ENCODE data around the gene DLEC1. TPM values are rescaled to one million over a fixed set of nuclear protein-coding genes. Genes with fewer than 3 reads are reported as not detected.

DLEC1 gene
- total RNA-seq, 1 donor, result under 0.01 TPM

- no peak overlapping the region for H3K4me2 ChIP-seq (ENCODE audit: insufficient read depth, low read length)
- no peak overlapping the region for H3K27ac ChIP-seq (ENCODE audit: low read depth, low read length)
- no peaks in the 10 kb centered on the region for H3K79me2 ChIP-seq (ENCODE audit: insufficient read depth, low read length)
- no peaks in the 10 kb centered on the region for H4K20me1 ChIP-seq (ENCODE audit: insufficient read depth, low read length)
- peak; percentile 98 for TF ChIP-seq CTCF (IDR thresholded peaks at IDR 0.05; ENCODE audit: extremely low read depth, low read depth, low read length)
- H3K4me3 ChIP-seq (ENCODE audit: insufficient read depth, low read length), result no peak overlapping the region
- H3K9me3 ChIP-seq (ENCODE audit: low read depth, low read length), result no peaks in the 10 kb centered on the region
- H3K4me1 ChIP-seq (ENCODE audit: insufficient read depth, low read length), result peaks cover 18% of the 10 kb centered on the region
- peaks cover 4% of the 10 kb centered on the region for H3K36me3 ChIP-seq (ENCODE audit: insufficient read depth, low read length)
- DNase-seq (ENCODE audit: insufficient read length, low spot score, missing footprints), result peak; percentile 97
- no peak overlapping the region for H2AFZ ChIP-seq (ENCODE audit: low read length)
- no peaks in the 10 kb centered on the region for H3K27me3 ChIP-seq (ENCODE audit: insufficient read depth, low read length)
Measured at GRCh38 chr3:37996785-37997301, 42.2 kb upstream of the DLEC1 start.

GRCh38 chr3:37997342-37997741 lies 41.7 kb upstream of the DLEC1 start:
- no peak overlapping the region for H3K4me3 ChIP-seq (ENCODE audit: insufficient read depth, low read length)
- H3K27me3 ChIP-seq (ENCODE audit: insufficient read depth, low read length), result no peaks in the 10 kb centered on the region
- no peak for TF ChIP-seq CTCF (IDR thresholded peaks at IDR 0.05; ENCODE audit: extremely low read depth, low read depth, low read length)
- H3K36me3 ChIP-seq (ENCODE audit: insufficient read depth, low read length), result peaks cover 4% of the 10 kb centered on the region
- no peak overlapping the region for H3K27ac ChIP-seq (ENCODE audit: low read depth, low read length)
- H2AFZ ChIP-seq (ENCODE audit: low read length), result no peak overlapping the region
- H3K79me2 ChIP-seq (ENCODE audit: insufficient read depth, low read length), result no peaks in the 10 kb centered on the region
- H3K4me1 ChIP-seq (ENCODE audit: insufficient read depth, low read length), result peaks cover 18% of the 10 kb centered on the region
- no peak overlapping the region for H3K4me2 ChIP-seq (ENCODE audit: insufficient read depth, low read length)
- DNase-seq (ENCODE audit: insufficient read length, low spot score, missing footprints), result peak; percentile 22
- H3K9me3 ChIP-seq (ENCODE audit: low read depth, low read length), result no peaks in the 10 kb centered on the region
- H4K20me1 ChIP-seq (ENCODE audit: insufficient read depth, low read length), result no peaks in the 10 kb centered on the region

GRCh38 chr3:37997791-37998370 lies 41.1 kb upstream of the DLEC1 start:
- peaks cover 18% of the 10 kb centered on the region for H3K4me1 ChIP-seq (ENCODE audit: insufficient read depth, low read length)
- no peaks in the 10 kb centered on the region for H4K20me1 ChIP-seq (ENCODE audit: insufficient read depth, low read length)
- H3K36me3 ChIP-seq (ENCODE audit: insufficient read depth, low read length), result peaks cover 4% of the 10 kb centered on the region
- DNase-seq (ENCODE audit: insufficient read length, low spot score, missing footprints), result peak; percentile 49
- H3K27me3 ChIP-seq (ENCODE audit: insufficient read depth, low read length), result no peaks in the 10 kb centered on the region
- H3K79me2 ChIP-seq (ENCODE audit: insufficient read depth, low read length), result no peaks in the 10 kb centered on the region
- H3K4me2 ChIP-seq (ENCODE audit: insufficient read depth, low read length), result peak overlapping the region; percentile 95
- no peaks in the 10 kb centered on the region for H3K9me3 ChIP-seq (ENCODE audit: low read depth, low read length)
- no peak for TF ChIP-seq CTCF (IDR thresholded peaks at IDR 0.05; ENCODE audit: extremely low read depth, low read depth, low read length)
- no peak overlapping the region for H3K4me3 ChIP-seq (ENCODE audit: insufficient read depth, low read length)
- H2AFZ ChIP-seq (ENCODE audit: low read length), result no peak overlapping the region
- no peak overlapping the region for H3K27ac ChIP-seq (ENCODE audit: low read depth, low read length)

GRCh38 chr3:37999836-38000235 lies 39.2 kb upstream of the DLEC1 start:
- TF ChIP-seq CTCF (IDR thresholded peaks at IDR 0.05; ENCODE audit: extremely low read depth, low read depth, low read length), result no peak
- H3K79me2 ChIP-seq (ENCODE audit: insufficient read depth, low read length), result no peaks in the 10 kb centered on the region
- DNase-seq (ENCODE audit: insufficient read length, low spot score, missing footprints), result no peak
- no peaks in the 10 kb centered on the region for H3K9me3 ChIP-seq (ENCODE audit: low read depth, low read length)
- no peak overlapping the region for H2AFZ ChIP-seq (ENCODE audit: low read length)
- peaks cover 5% of the 10 kb centered on the region for H4K20me1 ChIP-seq (ENCODE audit: insufficient read depth, low read length)
- peaks cover 7% of the 10 kb centered on the region for H3K4me1 ChIP-seq (ENCODE audit: insufficient read depth, low read length)
- no peaks in the 10 kb centered on the region for H3K27me3 ChIP-seq (ENCODE audit: insufficient read depth, low read length)
- H3K4me3 ChIP-seq (ENCODE audit: insufficient read depth, low read length), result no peak overlapping the region
- no peak overlapping the region for H3K4me2 ChIP-seq (ENCODE audit: insufficient read depth, low read length)
- H3K36me3 ChIP-seq (ENCODE audit: insufficient read depth, low read length), result peaks cover 4% of the 10 kb centered on the region
- H3K27ac ChIP-seq (ENCODE audit: low read depth, low read length), result no peak overlapping the region
